ENCODE results near the gene MRPS6.

MRPS6 gene

GRCh38 chr21:34039678-34040382 lies 33.5 kb upstream of the MRPS6 start:
- peaks cover 10% of the 10 kb centered on the region for H3K4me1 ChIP-seq (ENCODE audit: control insufficient read depth, insufficient read depth, low read length, unreplicated experiment)
- H3K27ac ChIP-seq (ENCODE audit: low read depth, low read length) = no peak overlapping the region
- no peak overlapping the region for H2AFZ ChIP-seq (ENCODE audit: low read length, unreplicated experiment)
- no peaks in the 10 kb centered on the region for H3K36me3 ChIP-seq (ENCODE audit: insufficient read depth, low read length)
- H3K27me3 ChIP-seq (ENCODE audit: insufficient read depth, low read length) = no peaks in the 10 kb centered on the region
- H3K79me2 ChIP-seq (ENCODE audit: control insufficient read depth, insufficient read depth, low read length, unreplicated experiment) = no peaks in the 10 kb centered on the region
- H3K4me3 ChIP-seq (ENCODE audit: low read depth, low read length) = no peak overlapping the region

- no peaks in the 10 kb centered on the region for H3K36me3 ChIP-seq (ENCODE audit: insufficient read depth, low read length)
- no peaks in the 10 kb centered on the region for H3K27me3 ChIP-seq (ENCODE audit: insufficient read depth, low read length)
- peaks cover 3% of the 10 kb centered on the region for H3K4me1 ChIP-seq (ENCODE audit: control insufficient read depth, insufficient read depth, low read length, unreplicated experiment)
- H3K4me3 ChIP-seq (ENCODE audit: low read depth, low read length) = no peak overlapping the region
- H3K79me2 ChIP-seq (ENCODE audit: control insufficient read depth, insufficient read depth, low read length, unreplicated experiment) = no peaks in the 10 kb centered on the region
- no peak overlapping the region for H3K27ac ChIP-seq (ENCODE audit: low read depth, low read length)
- H2AFZ ChIP-seq (ENCODE audit: low read length, unreplicated experiment) = no peak overlapping the region
These were observed 30.6 kb upstream of the MRPS6 start for GRCh38 chr21:34042735-34043134.

- no peaks in the 10 kb centered on the region for H3K36me3 ChIP-seq (ENCODE audit: insufficient read depth, low read length)
- no peak overlapping the region for H2AFZ ChIP-seq (ENCODE audit: low read length, unreplicated experiment)
- H3K4me3 ChIP-seq (ENCODE audit: low read depth, low read length) = no peak overlapping the region
- H3K79me2 ChIP-seq (ENCODE audit: control insufficient read depth, insufficient read depth, low read length, unreplicated experiment) = no peaks in the 10 kb centered on the region
- H3K27ac ChIP-seq (ENCODE audit: low read depth, low read length) = no peak overlapping the region
- no peaks in the 10 kb centered on the region for H3K27me3 ChIP-seq (ENCODE audit: insufficient read depth, low read length)
- H3K4me1 ChIP-seq (ENCODE audit: control insufficient read depth, insufficient read depth, low read length, unreplicated experiment) = no peaks in the 10 kb centered on the region
These were observed 30.0 kb upstream of the MRPS6 start for GRCh38 chr21:34043333-34043732.

- no peak overlapping the region for H2AFZ ChIP-seq (ENCODE audit: low read length, unreplicated experiment)
- H3K79me2 ChIP-seq (ENCODE audit: control insufficient read depth, insufficient read depth, low read length, unreplicated experiment) = no peaks in the 10 kb centered on the region
- H3K27ac ChIP-seq (ENCODE audit: low read depth, low read length) = no peak overlapping the region
- no peaks in the 10 kb centered on the region for H3K4me1 ChIP-seq (ENCODE audit: control insufficient read depth, insufficient read depth, low read length, unreplicated experiment)
- H3K27me3 ChIP-seq (ENCODE audit: insufficient read depth, low read length) = no peaks in the 10 kb centered on the region
- H3K36me3 ChIP-seq (ENCODE audit: insufficient read depth, low read length) = no peaks in the 10 kb centered on the region
- no peak overlapping the region for H3K4me3 ChIP-seq (ENCODE audit: low read depth, low read length)
These were observed 26.5 kb upstream of the MRPS6 start for GRCh38 chr21:34046917-34047316.

GRCh38 chr21:34047835-34048234 lies 25.5 kb upstream of the MRPS6 start:
- H3K79me2 ChIP-seq (ENCODE audit: control insufficient read depth, insufficient read depth, low read length, unreplicated experiment) = no peaks in the 10 kb centered on the region

GRCh38 chr21:34052171-34052570 lies 21.2 kb upstream of the MRPS6 start:
- Histone ChIP-seq H2AFZ (ENCODE audit: low read length, unreplicated experiment) (no peak overlapping the region), H3K36me3 (ENCODE audit: insufficient read depth, low read length) (no peaks in the 10 kb centered on the region), H3K79me2 (ENCODE audit: control insufficient read depth, insufficient read depth, low read length, unreplicated experiment) (no peaks in the 10 kb centered on the region), H3K27ac (ENCODE audit: low read depth, low read length) (no peak overlapping the region), H3K27me3 (ENCODE audit: insufficient read depth, low read length) (no peaks in the 10 kb centered on the region), H3K4me3 (ENCODE audit: low read depth, low read length) (no peak overlapping the region), H3K4me1 (ENCODE audit: control insufficient read depth, insufficient read depth, low read length, unreplicated experiment) (no peaks in the 10 kb centered on the region)

More at GRCh38 chr21:34047835-34048234, 25.5 kb upstream of the MRPS6 start:
- Histone ChIP-seq H3K4me1 (ENCODE audit: control insufficient read depth, insufficient read depth, low read length, unreplicated experiment) (no peaks in the 10 kb centered on the region), H2AFZ (ENCODE audit: low read length, unreplicated experiment) (no peak overlapping the region), H3K36me3 (ENCODE audit: insufficient read depth, low read length) (no peaks in the 10 kb centered on the region), H3K27me3 (ENCODE audit: insufficient read depth, low read length) (no peaks in the 10 kb centered on the region), H3K27ac (ENCODE audit: low read depth, low read length) (no peak overlapping the region), H3K4me3 (ENCODE audit: low read depth, low read length) (no peak overlapping the region)

- no peaks in the 10 kb centered on the region for H3K79me2 ChIP-seq (ENCODE audit: control insufficient read depth, insufficient read depth, low read length, unreplicated experiment)
- no peaks in the 10 kb centered on the region for H3K36me3 ChIP-seq (ENCODE audit: insufficient read depth, low read length)
- no peak overlapping the region for H3K27ac ChIP-seq (ENCODE audit: low read depth, low read length)
- no peaks in the 10 kb centered on the region for H3K27me3 ChIP-seq (ENCODE audit: insufficient read depth, low read length)
- H3K4me1 ChIP-seq (ENCODE audit: control insufficient read depth, insufficient read depth, low read length, unreplicated experiment) = no peaks in the 10 kb centered on the region
- no peak overlapping the region for H2AFZ ChIP-seq (ENCODE audit: low read length, unreplicated experiment)
- no peak overlapping the region for H3K4me3 ChIP-seq (ENCODE audit: low read depth, low read length)
These were observed 19.1 kb upstream of the MRPS6 start for GRCh38 chr21:34054259-34054658.

- Histone ChIP-seq H3K27me3 (ENCODE audit: insufficient read depth, low read length) (no peaks in the 10 kb centered on the region), H2AFZ (ENCODE audit: low read length, unreplicated experiment) (no peak overlapping the region), H3K79me2 (ENCODE audit: control insufficient read depth, insufficient read depth, low read length, unreplicated experiment) (no peaks in the 10 kb centered on the region), H3K36me3 (ENCODE audit: insufficient read depth, low read length) (no peaks in the 10 kb centered on the region), H3K4me1 (ENCODE audit: control insufficient read depth, insufficient read depth, low read length, unreplicated experiment) (no peaks in the 10 kb centered on the region), H3K4me3 (ENCODE audit: low read depth, low read length) (no peak overlapping the region), H3K27ac (ENCODE audit: low read depth, low read length) (no peak overlapping the region)
These were observed 17.8 kb upstream of the MRPS6 start for GRCh38 chr21:34055615-34056014.

GRCh38 chr21:34061983-34062382 lies 11.4 kb upstream of the MRPS6 start:
- H3K4me1 ChIP-seq (ENCODE audit: control insufficient read depth, insufficient read depth, low read length, unreplicated experiment) = no peaks in the 10 kb centered on the region
- H3K4me3 ChIP-seq (ENCODE audit: low read depth, low read length) = no peak overlapping the region
- no peak overlapping the region for H3K27ac ChIP-seq (ENCODE audit: low read depth, low read length)
- H3K27me3 ChIP-seq (ENCODE audit: insufficient read depth, low read length) = peaks cover 12% of the 10 kb centered on the region
- no peak overlapping the region for H2AFZ ChIP-seq (ENCODE audit: low read length, unreplicated experiment)
- no peaks in the 10 kb centered on the region for H3K36me3 ChIP-seq (ENCODE audit: insufficient read depth, low read length)
- H3K79me2 ChIP-seq (ENCODE audit: control insufficient read depth, insufficient read depth, low read length, unreplicated experiment) = no peaks in the 10 kb centered on the region

GRCh38 chr21:34065027-34065426 lies 8.4 kb upstream of the MRPS6 start:
- no peaks in the 10 kb centered on the region for H3K4me1 ChIP-seq (ENCODE audit: control insufficient read depth, insufficient read depth, low read length, unreplicated experiment)
- H3K79me2 ChIP-seq (ENCODE audit: control insufficient read depth, insufficient read depth, low read length, unreplicated experiment) = no peaks in the 10 kb centered on the region
- H2AFZ ChIP-seq (ENCODE audit: low read length, unreplicated experiment) = no peak overlapping the region
- H3K27me3 ChIP-seq (ENCODE audit: insufficient read depth, low read length) = peaks cover 12% of the 10 kb centered on the region
- H3K36me3 ChIP-seq (ENCODE audit: insufficient read depth, low read length) = no peaks in the 10 kb centered on the region
- H3K4me3 ChIP-seq (ENCODE audit: low read depth, low read length) = no peak overlapping the region
- H3K27ac ChIP-seq (ENCODE audit: low read depth, low read length) = no peak overlapping the region

- no peaks in the 10 kb centered on the region for H3K27me3 ChIP-seq (ENCODE audit: insufficient read depth, low read length)
- no peak overlapping the region for H3K4me3 ChIP-seq (ENCODE audit: low read depth, low read length)
- peaks cover 26% of the 10 kb centered on the region for H3K79me2 ChIP-seq (ENCODE audit: control insufficient read depth, insufficient read depth, low read length, unreplicated experiment)
- no peak overlapping the region for H2AFZ ChIP-seq (ENCODE audit: low read length, unreplicated experiment)
- H3K36me3 ChIP-seq (ENCODE audit: insufficient read depth, low read length) = no peaks in the 10 kb centered on the region
- H3K27ac ChIP-seq (ENCODE audit: low read depth, low read length) = no peak overlapping the region
- H3K4me1 ChIP-seq (ENCODE audit: control insufficient read depth, insufficient read depth, low read length, unreplicated experiment) = peaks cover 16% of the 10 kb centered on the region
These were observed 1.7 kb upstream of the MRPS6 start for GRCh38 chr21:34071683-34072082.

Measured in ACC112 (cell line).